ENCODE results near the gene CTNS.
A peak's percentile ranks its signal among the peaks of the same experiment; 100 is the strongest.

Gene CTNS

DNA sequence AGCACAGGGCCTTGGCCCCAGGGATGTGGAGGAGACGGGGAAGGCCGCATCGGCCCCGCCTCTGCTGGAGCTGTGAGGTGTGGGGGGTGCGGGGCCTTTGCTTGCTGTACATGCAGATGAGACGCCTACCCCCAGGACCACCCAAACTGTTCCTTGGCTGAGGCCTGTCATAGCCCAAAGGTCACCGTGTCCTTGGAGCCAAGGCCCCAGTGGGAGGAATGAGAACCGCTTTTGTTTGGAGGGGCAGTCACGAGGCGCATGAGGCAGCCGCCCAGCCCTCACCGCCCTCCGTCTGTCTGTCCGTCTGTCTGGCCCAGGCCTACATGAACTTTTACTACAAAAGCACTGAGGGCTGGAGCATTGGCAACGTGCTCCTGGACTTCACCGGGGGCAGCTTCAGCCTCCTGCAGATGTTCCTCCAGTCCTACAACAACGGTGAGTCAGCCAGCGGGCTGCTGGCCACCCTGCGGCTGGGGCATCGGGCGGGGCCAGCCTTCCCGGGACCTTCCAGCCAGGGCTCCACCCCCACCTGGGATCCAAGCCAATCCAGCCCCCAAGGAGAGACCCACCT, 23.1 kb downstream of the CTNS start:
- DNase-seq, result no peak

DNA sequence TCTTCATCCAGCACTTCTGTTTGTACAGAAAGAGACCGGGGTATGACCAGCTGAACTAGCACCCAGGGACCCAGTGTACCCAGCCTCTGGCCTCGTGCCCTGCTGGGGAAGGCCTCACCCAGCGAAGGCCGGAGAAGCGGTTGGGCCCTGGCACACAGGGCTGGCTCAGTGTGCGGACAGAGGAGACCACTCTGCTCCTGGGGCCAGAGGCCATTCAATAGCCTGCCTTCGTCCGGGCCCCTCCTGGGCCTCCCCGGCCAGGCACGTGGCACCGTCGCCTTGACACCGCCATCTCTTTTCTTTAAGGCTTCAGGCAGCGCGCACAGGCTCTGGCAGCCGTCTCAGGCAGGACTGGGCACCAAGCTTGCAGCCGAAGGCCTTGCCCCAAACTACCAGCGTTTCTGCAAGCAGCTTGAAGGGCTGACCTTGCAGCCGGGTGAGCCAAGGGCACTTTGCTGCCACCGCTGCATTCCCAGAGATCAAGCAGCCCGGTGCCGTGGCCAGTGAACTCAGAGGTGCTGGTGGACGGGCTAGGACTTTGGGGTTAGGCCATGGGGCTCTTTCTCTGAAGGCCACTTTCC, 23.8 kb downstream of the CTNS start:
- no peak for DNase-seq

DNA sequence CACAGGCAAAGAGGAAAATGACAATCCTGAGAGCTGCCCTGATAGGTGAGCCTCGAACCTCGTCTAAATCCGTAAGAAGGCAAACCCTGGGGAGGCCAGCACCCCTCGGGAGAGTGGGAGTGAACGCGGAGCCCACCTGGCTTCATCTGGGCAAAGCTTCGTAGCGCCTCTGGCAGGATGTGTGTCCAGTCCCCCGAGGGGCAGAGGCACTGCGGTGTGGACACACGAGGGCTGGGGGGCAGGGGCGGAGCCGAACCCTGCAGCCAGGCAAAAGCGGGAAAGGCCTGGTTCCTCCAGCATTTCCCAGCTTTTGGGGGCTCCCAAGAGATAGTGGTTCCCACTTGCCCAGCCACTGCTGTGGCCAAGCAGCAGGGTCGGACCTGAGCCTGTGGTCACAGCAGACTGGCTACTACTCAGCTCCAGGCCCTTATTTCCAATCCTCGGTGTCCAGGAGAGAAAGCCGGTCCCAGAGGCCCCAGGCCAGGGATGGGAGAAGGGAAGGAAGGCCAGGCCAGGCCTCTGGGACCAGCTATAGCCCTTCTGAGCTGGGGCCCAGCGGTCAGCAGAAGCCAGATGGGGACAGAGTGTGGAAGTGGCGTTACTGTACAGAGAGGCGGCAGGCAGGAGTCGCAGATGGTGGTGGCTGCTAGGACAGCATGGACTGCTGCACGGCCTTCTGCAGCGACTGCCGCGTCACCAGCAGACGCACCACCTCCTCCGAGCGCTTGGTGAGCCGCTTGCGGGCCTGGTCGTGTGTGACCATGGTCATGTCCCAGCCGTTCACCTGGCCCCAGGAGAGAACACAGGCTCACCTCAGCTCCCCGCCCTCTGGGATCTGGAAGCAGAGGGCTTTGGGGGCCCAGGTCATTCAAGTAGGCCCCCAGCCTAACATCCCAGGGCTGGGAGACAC, 26.8 kb downstream of the CTNS start:
- no peak for DNase-seq

DNA sequence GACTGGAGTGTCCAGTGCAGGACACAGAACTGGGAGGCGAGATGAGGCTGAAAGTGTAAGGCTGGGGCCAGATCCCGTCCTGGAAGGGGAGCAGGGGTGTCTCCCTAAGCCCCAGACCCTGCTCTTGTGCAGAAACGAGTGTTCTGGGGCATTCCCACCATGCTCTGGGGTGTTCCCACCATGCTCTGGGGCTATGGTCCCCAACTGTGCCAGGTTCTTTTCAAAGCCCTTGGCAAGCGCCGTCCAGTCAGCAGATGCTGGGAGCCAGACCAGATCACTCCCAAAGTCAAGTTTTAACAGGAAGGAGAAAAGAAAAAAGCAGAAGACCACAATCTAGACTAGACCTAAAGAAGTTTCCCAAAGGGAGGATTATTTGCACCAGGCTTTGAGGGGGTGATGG, 29.3 kb downstream of the CTNS start:
- no peak for DNase-seq

- no peak for DNase-seq
Measured at GRCh38 chr17:3666516-3666915, 30.0 kb downstream of the CTNS start.

GRCh38 chr17:3667366-3668278, 31.1 kb downstream of the CTNS start:
- DNase-seq, result no peak

GRCh38 chr17:3668279-3669084, 31.9 kb downstream of the CTNS start, which contains the start of the genes EMC6 and TAX1BP3:
TSS of gene EMC6 (plus strand) at chr17:3668812. CDS start at chr17:3669147, 335 bp downstream.
TSS of gene TAX1BP3 (minus strand) at chr17:3668578. CDS start at chr17:3668526, 52 bp downstream.
- peak; percentile 99 for DNase-seq

GRCh38 chr17:3669085-3669347, 32.5 kb downstream of the CTNS start:
- no peak for DNase-seq

GRCh38 chr17:3669548-3669947, 33.0 kb downstream of the CTNS start:
- DNase-seq, result no peak

DNA sequence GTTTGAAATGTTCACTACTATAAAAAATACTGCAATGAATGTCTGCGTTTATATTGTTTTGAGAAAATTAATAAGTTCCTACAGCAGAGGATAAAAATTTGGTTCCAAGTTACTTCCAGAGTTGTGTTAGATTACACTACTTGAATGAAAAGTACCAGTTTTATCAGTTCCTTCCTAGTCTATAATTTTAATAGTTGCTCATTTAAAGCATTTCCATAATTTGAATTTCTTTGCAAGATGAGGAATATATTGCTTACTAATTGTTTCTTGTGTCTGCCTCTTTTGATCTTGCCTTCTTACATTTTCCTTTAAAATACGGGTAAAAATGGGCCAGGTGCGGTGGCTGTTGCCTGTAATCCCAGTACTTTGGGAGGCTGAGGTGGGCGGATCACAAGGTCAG, 36.0 kb downstream of the CTNS start:
- DNase-seq, result no peak

DNA sequence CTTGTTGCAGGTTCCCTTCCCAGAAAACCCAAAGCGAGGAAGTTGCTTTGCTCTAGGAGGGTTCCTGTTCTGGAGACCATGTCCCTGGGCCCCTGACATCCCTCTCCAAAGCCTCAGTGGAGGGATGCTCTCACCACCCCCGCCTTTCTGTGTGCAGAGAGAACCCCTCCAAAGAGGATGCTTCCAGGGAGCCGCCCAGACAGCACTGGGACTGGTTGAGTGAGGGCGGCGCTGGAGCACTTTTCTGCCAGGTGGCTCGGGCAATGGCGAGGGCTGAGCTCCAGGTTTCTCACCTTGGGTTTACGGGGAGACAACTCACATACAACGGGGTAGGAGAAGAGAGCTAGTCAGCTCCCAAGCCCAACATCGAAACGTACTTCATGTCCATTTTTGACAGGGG, 39.3 kb downstream of the CTNS start:
- no peak for DNase-seq

- no peak for DNase-seq
Measured at GRCh38 chr17:3678095-3678820, 41.7 kb downstream of the CTNS start.

DNA sequence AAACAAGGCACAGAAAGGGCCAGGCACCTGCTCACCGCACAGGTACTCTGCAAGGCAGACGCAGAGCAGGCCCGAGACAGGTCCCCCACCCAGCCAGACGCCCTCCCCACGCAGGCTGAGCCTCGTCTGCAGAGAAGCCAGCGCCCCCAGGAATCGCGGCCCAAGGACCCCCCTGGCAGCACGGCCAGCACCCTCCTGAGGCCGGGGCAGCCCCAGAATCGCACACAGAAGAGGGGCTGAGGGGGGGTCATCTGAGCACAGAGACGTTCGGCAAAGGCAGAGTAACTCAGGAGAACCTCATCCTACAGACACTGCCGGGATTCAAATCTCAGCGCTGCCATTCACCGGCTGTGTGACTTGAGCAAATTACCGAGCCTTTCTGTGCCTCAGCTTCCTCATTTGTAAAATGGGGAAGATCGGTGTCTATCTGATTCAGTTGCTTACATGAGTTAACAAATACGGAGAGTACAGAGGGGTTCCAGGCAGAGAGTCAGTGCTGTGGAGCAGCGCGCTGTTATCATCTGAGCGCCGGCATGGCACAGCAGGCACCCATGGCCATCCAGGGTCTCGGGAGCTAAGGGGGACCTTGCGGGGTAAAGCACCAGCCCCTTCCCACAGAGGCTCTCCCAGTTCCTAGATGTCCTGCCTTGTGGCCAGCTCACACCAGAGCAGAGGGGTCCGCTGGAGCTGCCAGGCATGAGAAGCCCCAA, 42.4 kb downstream of the CTNS start:
- no peak for DNase-seq

DNA sequence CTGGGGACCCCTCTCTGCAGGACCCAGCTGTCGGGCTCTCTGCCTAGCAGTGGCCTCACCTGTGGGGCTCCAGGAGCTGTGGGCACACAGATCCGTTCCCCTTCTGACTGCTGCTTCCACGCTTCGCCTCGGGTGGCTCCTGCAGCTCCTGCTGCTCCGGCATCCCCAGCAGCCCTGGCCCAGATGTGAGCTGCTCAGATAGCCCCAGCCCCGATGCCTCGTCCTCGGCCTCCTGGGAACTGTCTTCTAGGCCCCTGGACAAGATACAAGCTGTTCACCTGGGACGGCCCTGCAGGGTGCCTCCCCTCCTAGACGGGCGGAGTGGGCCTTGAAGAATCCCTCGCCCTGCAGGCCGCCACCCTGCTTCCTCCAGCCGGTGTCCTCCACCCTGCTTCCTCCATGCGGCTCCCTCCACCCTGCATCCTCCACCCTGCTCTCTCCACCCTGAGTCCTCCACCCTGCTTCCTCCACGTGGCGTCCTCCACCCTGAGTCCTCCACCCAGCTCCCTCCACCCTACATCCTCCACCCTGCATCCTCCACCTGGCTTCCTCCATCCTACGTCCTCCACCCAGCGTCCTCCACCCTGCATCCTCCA, 43.1 kb downstream of the CTNS start:
- no peak for DNase-seq

- DNase-seq, result no peak
Measured at GRCh38 chr17:3681057-3681456, 44.5 kb downstream of the CTNS start.

DNA sequence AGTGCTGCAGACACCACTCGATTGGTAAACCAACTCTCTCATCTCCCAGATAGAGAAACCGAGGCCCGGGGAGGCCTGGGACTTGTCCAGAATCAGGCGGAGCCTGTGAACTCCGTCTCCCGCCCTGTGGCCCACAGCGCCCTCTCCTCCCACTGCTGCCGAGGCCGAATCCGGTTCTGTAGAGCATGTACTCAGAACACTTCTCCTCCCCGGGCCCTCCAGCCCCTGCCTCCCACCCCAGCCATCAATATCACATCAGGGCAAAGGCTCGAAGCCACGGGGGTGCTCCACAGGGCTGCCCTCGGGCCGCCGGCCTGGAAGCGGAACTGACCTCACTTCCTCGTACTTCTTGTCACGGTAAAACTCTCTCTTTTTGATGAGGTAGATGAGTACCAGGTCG, 45.0 kb downstream of the CTNS start:
- DNase-seq, result no peak

DNA sequence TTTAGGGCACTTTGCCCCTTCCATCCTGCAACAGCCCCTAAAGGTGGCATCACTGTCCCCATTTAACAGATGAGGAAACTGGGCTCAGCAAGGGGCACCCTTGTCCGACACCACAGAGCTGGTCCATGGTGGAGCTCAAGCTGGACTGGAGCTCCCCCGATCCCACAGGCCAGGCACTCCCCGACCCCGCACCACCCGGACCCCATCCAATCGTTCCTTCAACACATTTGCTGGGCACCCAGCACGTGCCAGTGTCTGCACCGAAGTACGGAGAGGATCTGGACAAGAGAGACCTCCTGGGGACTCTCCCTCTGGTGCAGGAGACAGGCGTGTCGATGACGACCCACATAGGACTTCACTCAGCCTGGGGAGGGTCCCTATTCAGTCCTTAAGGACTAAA, 45.5 kb downstream of the CTNS start:
- DNase-seq, result no peak

GRCh38 chr17:3683054-3683511, 46.5 kb downstream of the CTNS start:
- DNase-seq, result peak; percentile 30

GRCh38 chr17:3685174-3685573, 48.6 kb downstream of the CTNS start:
- DNase-seq, result no peak

GRCh38 chr17:3688027-3688553, 51.5 kb downstream of the CTNS start:
- no peak for DNase-seq
